Stimulated activated naive CD8-positive, alpha-beta T cell treated with anti-CD3 and anti-CD28 coated beads, Interleukin-15, amount 100 ng/mL, for 72 hours (primary cell): ENCODE measurements around the gene RFFL.

ENCODE experiments used
- ATAC-seq: fragments of 150-1000 bp; cut with Tn5 transposase; 2 replicates; pipeline ENCODE4 v1.10.0; 2021; ENCODE audit warnings: mild to moderate bottlenecking, moderate library complexity
- DNase-seq, 2 donors: peaks; one replicate each; pipeline ENCODE4 v3.0.0; 2021 to 2022
- H3K27ac Mint-ChIP-seq, 2 donors: one replicate each; pipeline ENCODE4 v1.8.0; 2022; ENCODE audit warnings: mild to moderate bottlenecking in 2 of 2, mixed read lengths in 2 of 2, moderate library complexity in 2 of 2
- H3K27me3 Mint-ChIP-seq: one replicate; pipeline ENCODE4 v1.8.0; 2022; ENCODE audit warnings: mixed read lengths
- H3K4me1 Mint-ChIP-seq: one replicate; pipeline ENCODE4 v1.8.0; 2022; ENCODE audit warnings: mild to moderate bottlenecking, mixed read lengths
- H3K4me3 Mint-ChIP-seq, 2 donors: one replicate each; pipeline ENCODE4 v1.8.0; 2022; ENCODE audit warnings: mild to moderate bottlenecking in 2 of 2, mixed read lengths in 2 of 2, moderate library complexity in 1 of 2
- H3K9me3 Mint-ChIP-seq, 2 donors: one replicate each; pipeline ENCODE4 v1.8.0; 2022; ENCODE audit warnings: mixed read lengths in 2 of 2

RFFL gene

DNA sequence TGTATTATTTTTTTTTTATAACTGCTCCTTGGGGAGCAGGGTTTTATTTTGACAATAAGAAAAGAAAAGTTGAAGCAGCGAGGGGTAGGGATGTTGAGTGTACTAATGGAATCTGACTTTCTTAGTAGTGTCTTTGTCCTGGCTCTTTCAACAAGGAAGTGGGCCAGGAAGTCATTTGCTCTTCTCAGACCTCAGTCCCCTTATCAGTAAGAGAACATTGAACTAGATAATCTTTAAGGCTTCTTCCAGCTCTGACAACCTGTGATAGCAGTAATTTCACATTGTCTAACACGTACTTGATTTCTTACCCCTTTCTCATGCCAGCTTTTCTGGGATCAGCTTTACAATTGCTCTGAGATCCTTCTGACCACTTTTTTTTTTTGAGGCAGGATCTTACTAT, 74.9 kb downstream of the RFFL start:
- Mint-ChIP-seq H3K27me3 (no peaks in the 10 kb centered on the region), H3K9me3 (no peaks in the 10 kb centered on the region), H3K4me3 (no peak overlapping the region), H3K27ac (no peak overlapping the region), H3K4me1 (peaks cover 18% of the 10 kb centered on the region)
- ATAC-seq = no peak
- DNase-seq = no peak

DNA sequence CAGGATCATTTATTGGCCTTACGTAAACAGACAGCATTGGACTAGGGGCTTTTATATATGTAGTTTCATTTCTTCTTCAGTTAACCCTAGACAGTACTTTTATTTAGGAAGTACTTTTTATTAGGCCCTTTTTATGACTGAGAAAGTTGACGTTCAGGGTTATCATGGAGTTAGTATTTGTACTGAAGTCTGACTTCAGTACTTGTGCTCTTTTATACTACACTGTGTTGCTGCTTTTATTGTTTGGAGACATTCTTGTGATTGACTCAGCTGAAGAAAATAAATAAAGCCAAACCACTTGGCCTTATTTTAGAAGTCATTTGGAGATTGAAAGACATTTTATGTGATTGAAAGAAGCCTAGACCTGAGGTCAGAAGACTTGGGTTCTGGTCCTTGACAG, 76.3 kb downstream of the RFFL start:
- Mint-ChIP-seq H3K27ac (no peak overlapping the region), H3K4me1 (peaks cover 32% of the 10 kb centered on the region), H3K4me3 (no peak overlapping the region), H3K9me3 (no peaks in the 10 kb centered on the region), H3K27me3 (no peaks in the 10 kb centered on the region)
- ATAC-seq (no peak), DNase-seq (no peak)

DNA sequence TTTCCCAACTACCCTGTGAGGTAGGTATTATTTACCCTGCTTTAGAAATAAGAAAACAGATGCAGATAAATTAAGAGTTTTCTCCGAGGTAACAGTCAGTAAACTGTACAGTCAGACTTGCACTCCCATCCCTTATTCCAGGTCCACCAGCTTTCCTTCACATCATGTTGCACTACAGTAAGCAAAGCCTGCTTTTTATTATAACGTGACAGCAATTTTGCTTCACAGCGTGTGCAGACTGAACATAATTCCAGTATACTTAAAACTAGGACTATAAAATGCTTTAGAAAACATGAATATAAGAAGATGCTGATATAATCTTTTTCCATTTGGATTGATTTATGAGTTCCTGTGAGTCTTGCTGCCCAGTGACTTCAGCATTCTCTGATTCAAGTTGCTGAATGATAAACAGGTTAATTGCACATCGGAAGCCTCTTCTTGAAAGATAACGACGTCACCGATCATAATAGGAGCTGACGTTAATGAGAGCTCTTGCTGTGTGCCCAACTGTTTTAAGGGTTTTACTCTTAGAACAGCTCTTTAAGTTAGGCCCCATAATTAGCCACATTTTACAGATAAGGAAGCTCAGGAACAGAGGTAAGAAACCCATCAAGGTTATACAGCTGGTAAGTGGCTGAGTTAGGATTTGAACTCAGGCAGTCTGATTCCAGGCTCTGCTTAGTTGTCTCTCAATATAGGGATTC, 81.8 kb downstream of the RFFL start:
- Mint-ChIP-seq H3K9me3 (no peaks in the 10 kb centered on the region), H3K27me3 (no peaks in the 10 kb centered on the region), H3K27ac (peak overlapping the region; percentile 95 to 97), H3K4me3 (peak overlapping the region; percentile 90 to 96), H3K4me1 (peaks cover 58% of the 10 kb centered on the region)
- DNase-seq (no peak), ATAC-seq (no peak)

DNA sequence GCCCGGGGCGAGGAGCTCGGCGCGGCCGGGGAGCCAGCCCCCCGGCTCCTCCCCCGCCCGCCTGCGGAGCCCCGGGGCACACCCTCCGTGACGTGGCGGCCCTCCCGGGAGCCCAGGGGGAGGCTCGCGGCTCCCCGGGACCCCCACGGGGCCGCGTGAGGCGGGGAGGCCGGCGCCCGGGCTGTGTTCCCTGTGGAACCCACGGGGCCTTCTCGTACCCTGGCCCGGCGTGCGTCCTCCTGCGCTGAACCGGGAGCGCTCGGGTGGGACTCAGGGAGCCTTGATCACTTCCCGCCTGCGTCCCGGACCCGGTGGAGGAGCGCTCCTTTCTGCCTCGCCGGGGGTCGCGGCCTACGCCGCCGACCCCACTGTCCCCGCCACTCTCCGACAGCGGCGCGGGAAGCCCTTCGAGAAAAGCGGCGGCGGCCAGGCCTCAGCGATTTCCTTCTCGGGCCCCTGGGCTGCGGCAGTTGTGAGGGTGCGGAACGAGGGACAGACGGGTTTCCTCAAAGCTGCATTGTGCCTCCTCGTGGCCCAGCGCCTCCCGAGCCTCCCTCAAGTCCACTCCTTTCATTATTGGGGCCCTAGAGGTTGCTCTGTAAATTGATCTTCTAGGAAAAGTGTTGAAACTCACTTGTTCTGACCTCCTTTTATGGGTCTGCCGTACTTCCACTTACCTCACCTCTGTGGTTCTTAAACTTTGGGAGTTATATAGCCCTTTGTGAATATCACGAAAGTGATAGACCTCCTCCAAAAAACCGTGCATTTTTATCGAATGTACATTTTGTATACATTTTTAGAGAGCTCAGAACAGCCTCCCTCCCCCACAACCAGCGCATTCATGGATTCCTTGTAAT, 82.6 kb downstream of the RFFL start:
- DNase-seq (peak; percentile 77 to 81), ATAC-seq (peak; percentile 90)
- peak overlapping the region; percentile 95 to 97 for H3K27ac Mint-ChIP-seq
- H3K9me3 Mint-ChIP-seq = no peaks in the 10 kb centered on the region
- no peaks in the 10 kb centered on the region for H3K27me3 Mint-ChIP-seq
- H3K4me1 Mint-ChIP-seq = peaks cover 53% of the 10 kb centered on the region
- H3K4me3 Mint-ChIP-seq = peak overlapping the region; percentile 90 to 97

DNA sequence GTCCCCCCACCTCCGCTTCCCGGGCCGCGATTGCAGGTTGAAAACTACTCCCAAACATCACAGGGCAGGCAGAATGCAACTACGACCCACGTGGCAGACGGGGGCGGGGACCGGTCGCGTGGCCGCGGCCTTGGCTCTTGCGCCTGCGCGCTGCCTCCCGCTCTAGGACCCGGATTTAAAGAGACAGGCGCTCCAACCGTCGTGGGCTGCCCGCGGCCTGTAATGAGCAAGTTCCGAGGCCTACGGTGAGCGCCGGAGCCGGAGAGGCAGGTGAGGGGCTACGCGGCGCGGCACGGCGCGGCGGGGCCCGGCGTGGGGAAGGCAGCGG, 83.2 kb downstream of the RFFL start, which contains the start of gene LIG3:
Gene LIG3, plus strand, starts transcription at position 160 of the 328 bp plus-strand sequence. CDS start 2,494 bp downstream, outside the sequence.
- Mint-ChIP-seq H3K4me3 (peak within 1 kb of the TSS; percentile 97 to 98), H3K27ac (peak within 1 kb of the TSS; percentile 98 to 99), H3K27me3 (no peaks in the 10 kb centered on the region), H3K9me3 (no peaks in the 10 kb centered on the region), H3K4me1 (peaks cover 52% of the 10 kb centered on the region)
- DNase-seq = peak; percentile 93 to 94
- ATAC-seq = peak; percentile 89

DNA sequence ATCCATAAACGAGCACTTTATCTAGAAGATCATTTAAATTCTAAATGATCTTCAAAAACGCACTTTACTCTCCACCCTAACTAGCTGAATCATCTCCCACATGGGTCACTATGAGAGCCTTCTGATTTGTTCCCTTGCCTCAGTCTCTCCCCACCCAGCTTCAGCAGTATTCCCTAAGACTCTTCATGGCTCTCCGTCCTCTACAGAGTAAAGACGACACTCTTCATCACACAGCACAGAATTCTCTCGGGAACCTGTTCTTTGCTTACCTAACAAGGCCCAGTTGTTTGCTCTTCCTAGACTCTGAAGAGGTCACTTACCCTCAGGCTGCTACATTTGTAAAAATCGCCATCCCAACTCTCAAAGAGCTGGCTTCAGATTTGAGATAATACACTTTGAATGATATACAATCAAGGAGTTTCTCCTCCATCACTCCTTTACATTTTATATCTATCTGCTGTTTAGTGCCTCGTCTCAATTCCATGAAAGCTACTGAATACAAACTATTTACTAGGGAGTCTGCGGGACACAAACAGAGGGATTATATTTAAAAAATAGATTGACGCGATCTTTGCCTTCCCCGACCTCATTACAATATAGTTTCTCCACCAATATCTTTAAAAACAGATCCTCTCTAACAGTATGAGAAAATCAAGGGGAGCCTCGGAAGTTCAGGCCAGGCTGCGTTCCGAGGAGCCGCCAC, 83.7 kb downstream of the RFFL start:
- ATAC-seq (no peak), DNase-seq (no peak)
- no peaks in the 10 kb centered on the region for H3K9me3 Mint-ChIP-seq
- H3K4me3 Mint-ChIP-seq = peak overlapping the region; percentile 97 to 98
- peaks cover 51% of the 10 kb centered on the region for H3K4me1 Mint-ChIP-seq
- H3K27ac Mint-ChIP-seq = peak overlapping the region; percentile 98 to 99
- H3K27me3 Mint-ChIP-seq = no peaks in the 10 kb centered on the region

DNA sequence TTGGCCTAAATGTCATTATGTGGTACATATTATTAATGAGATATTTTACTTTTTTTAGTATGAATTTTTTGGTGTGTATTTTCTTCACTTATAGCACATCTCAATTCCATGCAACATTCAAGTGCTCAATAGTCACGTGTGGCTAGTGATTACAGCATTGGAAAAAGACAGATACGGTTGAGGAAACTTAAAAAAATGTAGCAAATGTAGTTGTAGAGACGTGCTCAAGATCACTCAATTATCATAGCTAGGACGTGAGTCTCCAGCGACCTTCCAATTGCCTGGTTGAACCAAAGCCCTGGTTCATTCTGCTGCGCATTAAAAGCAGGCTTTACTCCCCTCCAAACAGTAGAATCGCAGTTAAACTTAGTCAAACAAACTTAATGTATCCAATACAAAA, 84.4 kb downstream of the RFFL start:
- Mint-ChIP-seq H3K9me3 (no peaks in the 10 kb centered on the region), H3K27ac (peak overlapping the region in 1 of 2 donors; percentile 13), H3K27me3 (no peaks in the 10 kb centered on the region), H3K4me3 (peak overlapping the region; percentile 97 to 98), H3K4me1 (peaks cover 45% of the 10 kb centered on the region)
- DNase-seq (no peak), ATAC-seq (no peak)

DNA sequence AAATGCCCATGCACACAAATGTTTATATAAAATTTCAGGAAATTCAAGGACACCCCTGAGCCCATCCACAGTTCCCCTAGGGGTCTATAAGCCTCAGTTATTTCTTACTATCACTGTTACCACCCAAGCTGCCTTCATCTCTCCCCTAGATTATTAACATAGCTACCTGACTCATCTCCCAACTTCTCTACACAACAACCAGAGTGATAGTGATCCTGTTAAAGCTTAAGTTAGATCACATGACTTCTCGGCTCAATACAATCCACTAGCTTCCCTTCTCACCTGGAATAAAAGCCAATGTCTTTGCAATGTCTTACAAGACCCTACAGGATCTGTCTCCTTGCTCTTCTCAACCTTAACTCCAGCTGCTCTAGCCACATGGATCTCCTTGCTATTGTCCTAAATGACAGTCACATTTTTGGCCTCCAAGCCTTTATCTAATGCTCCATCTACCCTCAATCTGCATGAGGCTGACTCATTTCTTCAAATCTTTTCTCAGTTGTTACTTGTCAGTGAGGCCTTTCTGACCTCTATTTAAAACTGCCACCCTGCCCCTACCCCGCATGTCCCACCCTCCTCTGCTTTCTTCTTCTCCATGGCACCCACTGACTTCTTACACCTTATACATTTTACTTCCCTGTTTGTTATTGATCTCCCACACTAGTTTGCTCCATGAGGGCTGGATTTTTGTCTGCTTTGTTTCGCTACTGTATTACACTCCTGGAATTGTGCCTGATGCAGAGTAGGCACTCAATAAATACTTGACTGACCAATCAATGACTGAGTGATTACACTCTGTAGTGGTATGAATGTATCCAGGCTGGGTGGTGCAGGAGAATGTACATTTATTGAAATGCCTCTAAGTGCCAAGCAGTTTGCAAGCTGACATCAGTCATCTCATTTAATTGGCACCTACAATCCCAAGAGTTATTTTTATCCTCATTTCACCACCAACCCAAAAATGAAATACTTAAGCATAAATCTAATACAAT, 88.4 kb downstream of the RFFL start:
- no peak overlapping the region for H3K27ac Mint-ChIP-seq

DNA sequence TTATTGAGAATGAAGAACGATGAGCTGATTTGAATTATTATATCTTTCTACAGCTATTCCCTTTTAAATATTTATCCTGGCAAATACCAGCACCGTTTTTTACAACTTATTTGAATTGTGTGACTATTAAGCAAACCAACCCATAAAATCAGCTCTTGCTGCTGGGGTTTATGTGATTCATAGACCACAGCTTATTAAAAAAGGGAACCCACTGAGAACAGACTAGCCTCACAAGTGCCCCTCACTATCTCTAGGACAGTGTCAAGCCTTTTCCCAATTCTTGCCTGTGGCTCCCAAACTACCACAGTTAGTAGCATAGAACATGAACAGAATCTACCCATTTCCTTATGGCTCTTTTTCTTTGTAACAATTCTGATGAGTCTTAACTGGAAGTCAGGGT, 89.3 kb downstream of the RFFL start:
- ATAC-seq (no peak), DNase-seq (no peak)
- no peaks in the 10 kb centered on the region for H3K27me3 Mint-ChIP-seq
- no peaks in the 10 kb centered on the region for H3K9me3 Mint-ChIP-seq
- H3K27ac Mint-ChIP-seq = no peak overlapping the region
- H3K4me1 Mint-ChIP-seq = peaks cover 1% of the 10 kb centered on the region
- no peak overlapping the region for H3K4me3 Mint-ChIP-seq

More for the DNA sequence above, 88.4 kb downstream of the RFFL start:
- Mint-ChIP-seq H3K27me3 (no peaks in the 10 kb centered on the region), H3K9me3 (no peaks in the 10 kb centered on the region), H3K4me3 (no peak overlapping the region), H3K4me1 (peaks cover 10% of the 10 kb centered on the region)
- DNase-seq (no peak), ATAC-seq (peak; percentile 46)

DNA sequence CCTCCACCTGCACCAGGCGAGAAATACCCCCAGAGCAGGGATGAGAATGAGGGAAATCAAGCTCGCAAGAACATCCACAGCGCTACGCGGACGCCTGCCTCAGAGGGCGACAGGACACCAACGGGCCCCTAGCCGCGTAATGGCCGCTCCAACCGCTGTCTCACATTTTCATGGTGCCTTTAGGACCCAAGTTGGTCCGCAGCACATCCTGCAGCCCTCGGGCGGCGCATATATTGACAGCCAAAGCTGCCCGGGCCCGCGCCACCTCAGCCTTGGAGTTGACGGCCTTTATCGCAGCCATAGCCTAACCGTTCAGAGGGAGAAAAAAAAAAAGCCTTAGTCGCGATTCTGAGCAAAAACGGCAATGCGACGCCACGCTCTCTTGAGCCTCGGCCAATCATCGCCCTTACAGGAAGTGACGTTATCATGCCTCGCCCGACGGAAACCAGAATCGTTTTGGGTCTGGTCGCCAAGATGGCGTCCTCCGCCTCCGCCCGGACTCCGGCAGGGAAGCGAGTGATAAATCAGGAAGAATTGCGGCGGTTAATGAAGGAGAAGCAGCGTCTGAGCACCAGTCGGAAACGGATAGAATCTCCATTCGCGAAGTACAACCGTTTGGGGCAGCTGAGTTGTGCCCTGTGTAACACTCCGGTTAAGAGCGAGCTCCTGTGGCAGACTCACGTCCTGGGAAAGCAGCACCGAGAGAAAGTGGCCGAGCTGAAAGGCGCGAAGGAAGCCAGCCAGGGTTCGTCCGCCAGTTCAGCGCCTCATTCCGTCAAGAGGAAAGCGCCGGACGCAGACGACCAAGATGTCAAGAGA, 102.2 kb downstream of the RFFL start, which contains the start of the genes CCT6B and ZNF830:
Gene CCT6B, minus strand, starts transcription at position 368 of the 819 bp plus-strand sequence. Its CDS starts 67 bp downstream, at position 301.
Gene ZNF830, plus strand, starts transcription at position 448 of the 819 bp plus-strand sequence. Its CDS starts 27 bp downstream, at position 475.
- ATAC-seq = peak; percentile 97
- peak; percentile 83 to 89 for DNase-seq
- H3K27ac Mint-ChIP-seq = peak within 1 kb of the TSS; percentile 99 to 100
- H3K4me3 Mint-ChIP-seq = peak within 1 kb of the TSS; percentile 96 to 100
- H3K27me3 Mint-ChIP-seq = peaks cover 10% of the 10 kb centered on the region
- peaks cover 6 to 9% of the 10 kb centered on the region in 2 donors for H3K9me3 Mint-ChIP-seq
- peaks cover 33% of the 10 kb centered on the region for H3K4me1 Mint-ChIP-seq

DNA sequence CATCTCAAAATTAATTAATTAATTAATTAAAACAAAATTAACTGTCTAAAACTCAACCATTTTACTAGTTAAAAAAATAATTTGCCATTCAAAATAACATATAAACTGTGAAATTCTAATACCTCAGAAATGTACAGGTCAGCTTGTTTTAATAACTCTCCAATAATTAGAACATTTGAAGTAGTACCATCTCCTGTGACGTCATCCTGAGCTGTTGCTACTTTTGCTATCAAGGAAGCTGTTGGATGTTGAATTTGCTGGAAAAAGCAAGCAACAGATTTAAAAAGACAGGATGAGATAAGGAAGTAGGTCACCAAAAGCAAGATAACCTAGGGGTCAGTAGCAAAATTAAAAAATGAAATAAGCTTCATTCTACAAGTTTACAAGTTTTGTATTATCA, 105.1 kb downstream of the RFFL start:
- Mint-ChIP-seq H3K4me1 (peaks cover 19% of the 10 kb centered on the region), H3K9me3 (peaks cover 6 to 9% of the 10 kb centered on the region in 2 donors), H3K27ac (no peak overlapping the region), H3K27me3 (peaks cover 10% of the 10 kb centered on the region), H3K4me3 (no peak overlapping the region)
- DNase-seq = no peak
- ATAC-seq = no peak
